GM18870 (cell line): ENCODE results near the gene LTBP1.

ENCODE experiments used
- ATAC-seq: cut with Tn5 transposase; IDR thresholded peaks from one replicate; pipeline ENCODE4 v1.9.1; 2021; ENCODE audit warnings: moderate library complexity; ENCODE audit not compliant: unreplicated experiment

LTBP1 gene

GRCh38 chr2:33001823-33002222, 55.1 kb downstream of the LTBP1 start:
- no peak for ATAC-seq

- ATAC-seq, result no peak
Measured at GRCh38 chr2:33002863-33003262, 56.1 kb downstream of the LTBP1 start.

- no peak for ATAC-seq
Measured at GRCh38 chr2:33005057-33005456, 58.3 kb downstream of the LTBP1 start.

- no peak for ATAC-seq
Measured at GRCh38 chr2:33008716-33009115, 62.0 kb downstream of the LTBP1 start.

- ATAC-seq, result no peak
Measured at GRCh38 chr2:33009249-33009648, 62.5 kb downstream of the LTBP1 start.

- ATAC-seq, result no peak
Measured at GRCh38 chr2:33011373-33011772, 64.6 kb downstream of the LTBP1 start.

- ATAC-seq, result no peak
Measured at GRCh38 chr2:33011941-33012340, 65.2 kb downstream of the LTBP1 start.

- ATAC-seq, result no peak
Measured at GRCh38 chr2:33013684-33014110, 66.9 kb downstream of the LTBP1 start.

GRCh38 chr2:33014268-33014667, 67.5 kb downstream of the LTBP1 start:
- ATAC-seq, result no peak

- ATAC-seq, result no peak
Measured at GRCh38 chr2:33015421-33016142, 68.8 kb downstream of the LTBP1 start.

GRCh38 chr2:33018271-33018670, 71.5 kb downstream of the LTBP1 start:
- ATAC-seq, result no peak

- ATAC-seq, result no peak
Measured at GRCh38 chr2:33019796-33020195, 73.0 kb downstream of the LTBP1 start.

- no peak for ATAC-seq
Measured at GRCh38 chr2:33020883-33021282, 74.1 kb downstream of the LTBP1 start.

GRCh38 chr2:33021542-33022227, 74.9 kb downstream of the LTBP1 start:
- no peak for ATAC-seq

- ATAC-seq, result no peak
Measured at GRCh38 chr2:33022395-33022985, 75.7 kb downstream of the LTBP1 start.

GRCh38 chr2:33022989-33023727, 76.4 kb downstream of the LTBP1 start:
- no peak for ATAC-seq

- no peak for ATAC-seq
Measured at GRCh38 chr2:33023728-33024500, 77.2 kb downstream of the LTBP1 start.

- ATAC-seq, result no peak
Measured at GRCh38 chr2:33024758-33025157, 78.0 kb downstream of the LTBP1 start.

GRCh38 chr2:33029459-33029858, 82.7 kb downstream of the LTBP1 start:
- no peak for ATAC-seq

GRCh38 chr2:33029926-33030325, 83.2 kb downstream of the LTBP1 start:
- no peak for ATAC-seq

- no peak for ATAC-seq
Measured at GRCh38 chr2:33030326-33030725, 83.6 kb downstream of the LTBP1 start.
